Motor neuron (in vitro differentiated cells): ENCODE data around the gene ETV2. TPM values are rescaled to one million over a fixed set of nuclear protein-coding genes. Genes with fewer than 3 reads are reported as not detected.
A peak's percentile ranks its signal among the peaks of the same experiment; 100 is the strongest.
"Not testable (repeated sequence)": the region's sequence is repeated elsewhere in the genome, so short reads cannot be mapped to it uniquely, and the experiment has no call there.

ENCODE experiments used
- ATAC-seq, 8 experiments: fragments of 200-7000 bp; cut with Tn5 transposase; replicated peaks in 6 of 8; 2 replicates each; pipeline ENCODE4 v1.8.0; 2021; ENCODE audit warnings: mild to moderate bottlenecking in 8 of 8, moderate library complexity in 8 of 8
- H3K27ac ChIP-seq, 2 donors: fragments of 250-450 bp; sonication (Bioruptor Pico); 2 replicates each; pipeline ENCODE4 v1.9.0; 2021; ENCODE audit warnings: antibody characterized with exemption in 2 of 2, mild to moderate bottlenecking in 2 of 2, moderate library complexity in 1 of 2
- H3K4me1 ChIP-seq, 2 donors: fragments of 250-450 bp; sonication (Bioruptor Pico); replicated peaks in 1 of 2; 2 replicates each; pipeline ENCODE4 v1.6.1; 2021; ENCODE audit warnings: antibody characterized with exemption in 2 of 2, mild to moderate bottlenecking in 2 of 2, moderate library complexity in 1 of 2
- H3K4me3 ChIP-seq, 5 donors: fragments of 250-450 bp; sonication (Bioruptor Pico); 2 replicates each; pipeline ENCODE4 v1.9.0; 2021; ENCODE audit warnings: antibody characterized with exemption in 5 of 5, mild to moderate bottlenecking in 5 of 5, moderate library complexity in 4 of 5
- WGBS, 10 experiments: fragments of 450-650 bp; shearing (Covaris generic); methylation state at CpG; one replicate each; pipeline ENCODE4 v1.0.0; 2022; 5-methylcytosine and 5-hydroxymethylcytosine counted together
- in situ Hi-C, 9 experiments: fragments of 400-800 bp; cut with MboI; loops; one replicate each; pipeline ENCODE4 v1.15.0; 2021; ENCODE audit warnings: low sequenced_read_pairs in 9 of 9, low pct_unique_long_range_greater_than_20kb in 2 of 9; ENCODE audit not compliant: unreplicated experiment in 9 of 9
- total RNA-seq, 8 experiments: library from RNA; unstranded; fragments of 300-600 nt; gene quantifications; 2 replicates each; pipeline versions ENCODE4 v1.2.3 to v1.2.4, GENCODE V29; 2022

The ETV2 gene
- total RNA-seq, 8 experiments from 2014 or later, result 0.50 to 3.2 (median 1.4) TPM

DNA sequence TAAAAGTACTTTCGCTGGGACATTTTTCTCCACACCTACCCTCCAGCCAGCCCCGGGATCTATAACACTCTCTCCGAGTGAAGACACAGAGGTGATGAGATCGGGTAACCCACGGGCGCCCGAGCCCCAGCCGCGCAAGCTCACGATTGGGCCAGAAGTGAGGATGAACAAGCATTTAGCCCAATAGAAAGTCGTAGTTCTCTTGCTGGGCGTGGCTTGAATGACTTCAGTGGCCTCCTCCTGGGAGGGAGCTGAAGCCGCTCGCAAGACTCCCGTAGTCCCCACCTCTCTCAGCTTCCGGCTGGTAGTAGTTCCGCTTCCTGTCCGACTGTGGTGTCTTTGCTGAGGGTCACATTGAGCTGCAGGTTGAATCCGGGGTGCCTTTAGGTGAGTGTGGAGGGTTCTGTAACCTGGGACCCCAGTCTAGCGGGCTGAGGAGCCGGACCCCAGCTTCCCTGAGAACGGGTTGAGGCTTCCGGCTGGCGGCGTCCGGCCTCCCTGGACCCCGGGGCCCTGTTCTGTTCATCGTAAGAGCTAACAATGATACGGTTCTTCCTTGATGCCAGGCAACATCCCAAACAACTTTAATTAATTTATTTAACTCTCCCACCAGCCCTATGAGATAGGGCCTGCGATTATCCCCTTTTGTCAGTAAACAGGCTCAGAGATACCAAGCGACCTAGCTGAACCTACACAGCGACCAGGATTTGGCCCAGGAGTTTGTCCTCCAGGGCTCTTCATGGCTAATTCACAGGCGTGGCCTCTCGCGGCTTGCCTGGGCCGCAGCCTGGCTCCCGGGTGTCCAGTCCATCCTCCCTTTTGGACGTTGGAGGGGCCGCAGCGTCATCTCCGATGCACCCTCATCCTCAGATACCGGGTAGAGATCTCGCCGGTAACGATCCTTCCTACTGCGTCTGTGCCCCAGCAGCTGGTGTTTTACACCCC is 6.7 kb downstream of the ETV2 start, which contains the start of gene COX6B1:
Gene COX6B1, plus strand, starts transcription at position 307 of the 945 bp plus-strand sequence. CDS start 2,921 bp downstream, outside the sequence.
- peak within 1 kb of the TSS; percentile 68 to 93 (median 75) for H3K4me3 ChIP-seq
- 0 to 5% (median 0%) methylated on average over 1 to 22 of the region's 46 CpGs for WGBS, 10 experiments
- in situ Hi-C loops, result no loop called here
- peak; percentile 60 to 75 (median 67) for ATAC-seq
- H3K4me1 ChIP-seq, result peaks cover 7 to 8% of the 10 kb centered on the region in 2 donors
- peak within 1 kb of the TSS; percentile 53 to 70 for H3K27ac ChIP-seq

- in situ Hi-C loops, result no loop called here
- 60 to 100% (median 92%) methylated on average over 1 to 9 of the region's 9 CpGs for WGBS, 10 experiments
- Histone ChIP-seq H3K27ac (no peak overlapping the region), H3K4me1 (peaks cover 7 to 8% of the 10 kb centered on the region in 2 donors), H3K4me3 (no peak overlapping the region)
- ATAC-seq, result no peak
Observed at GRCh38 chr19:35650581-35650980, 9.0 kb downstream of the ETV2 start.

- WGBS, 10 experiments, result 87 to 100% (median 98%) methylated on average over 2 to 6 of the region's 6 CpGs; no CpG with 5 or more reads in 3 of the 10 experiments
- ATAC-seq, H3K4me3 ChIP-seq, H3K27ac ChIP-seq, H3K4me1 ChIP-seq, in situ Hi-C loops: not testable (repeated sequence)
Observed at GRCh38 chr19:35654828-35655227, 13.3 kb downstream of the ETV2 start.

GRCh38 chr19:35655600-35655999 is 14.1 kb downstream of the ETV2 start:
- H3K27ac ChIP-seq, result no peak overlapping the region
- H3K4me1 ChIP-seq, result no peaks in the 10 kb centered on the region
- ATAC-seq, result no peak
- in situ Hi-C loops, result no loop called here
- H3K4me3 ChIP-seq, result no peak overlapping the region
- 88 to 100% (median 98%) methylated on average over 1 to 4 of the region's 4 CpGs for WGBS, 10 experiments

DNA sequence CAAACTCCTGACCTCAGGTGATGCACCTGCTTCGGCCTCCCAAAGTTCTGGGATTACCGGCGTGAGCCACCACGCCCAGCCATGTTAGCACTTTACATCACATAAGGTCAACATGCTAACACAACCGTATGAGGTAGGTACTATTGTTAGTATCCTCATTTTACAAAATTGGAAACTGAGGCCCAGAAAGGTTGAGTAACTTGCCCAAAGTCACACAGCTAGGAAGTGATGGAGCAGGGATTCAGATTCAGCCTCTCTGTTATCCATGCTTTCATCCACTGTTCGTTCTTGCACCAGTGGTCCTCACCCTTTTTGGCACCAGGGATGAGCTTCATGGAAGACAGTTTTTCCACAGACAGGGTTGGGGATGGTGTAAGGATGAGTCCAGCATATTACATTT is 15.2 kb downstream of the ETV2 start:
- in situ Hi-C loops, result no loop called here

GRCh38 chr19:35657904-35658700 is 16.6 kb downstream of the ETV2 start:
- Histone ChIP-seq H3K4me3 (no peak overlapping the region), H3K4me1 (no peaks in the 10 kb centered on the region), H3K27ac (no peak overlapping the region)
- in situ Hi-C loops, result no loop called here
- WGBS, 10 experiments, result 81 to 100% (median 90%) methylated on average over 2 to 11 of the region's 15 CpGs; no CpG with 5 or more reads in 2 of the 10 experiments
- peak in 1 of 8 experiments; percentile 39 for ATAC-seq

More for the DNA sequence above, 15.2 kb downstream of the ETV2 start:
- Histone ChIP-seq H3K4me1 (no peaks in the 10 kb centered on the region), H3K4me3 (no peak overlapping the region), H3K27ac (no peak overlapping the region)
- no peak for ATAC-seq
- 83 to 100% (median 100%) methylated on average over 1 to 6 of the region's 6 CpGs; no CpG with 5 or more reads in 3 of the 10 experiments for WGBS, 10 experiments

DNA sequence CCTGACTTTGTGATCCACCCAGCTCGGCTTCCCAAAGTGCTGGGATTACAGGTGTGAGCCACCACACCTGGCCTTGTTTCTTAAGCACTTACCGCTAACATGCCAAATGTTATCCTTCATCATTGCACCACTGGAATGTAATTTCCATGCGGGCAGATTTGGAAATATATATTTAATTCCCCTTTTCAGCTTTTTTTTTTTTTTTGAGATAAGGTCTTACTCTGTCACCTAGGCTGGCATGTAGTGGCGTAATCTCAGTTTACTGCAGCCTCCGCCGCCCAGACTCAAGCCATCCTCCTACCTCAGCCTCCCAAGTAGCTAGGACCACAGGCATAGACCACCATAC is 20.4 kb downstream of the ETV2 start:
- Histone ChIP-seq H3K4me1 (no peaks in the 10 kb centered on the region), H3K27ac (no peak overlapping the region), H3K4me3 (no peak overlapping the region)
- no peak for ATAC-seq
- WGBS, 10 experiments, result 86 to 100% (median 97%) methylated on average over 2 to 5 of the region's 6 CpGs; no CpG with 5 or more reads in 3 of the 10 experiments
- in situ Hi-C loops, result no loop called here

GRCh38 chr19:35663981-35664380 is 22.4 kb downstream of the ETV2 start:
- in situ Hi-C loops, result no loop called here
- no peaks in the 10 kb centered on the region for H3K4me1 ChIP-seq
- no peak overlapping the region for H3K4me3 ChIP-seq
- no peak overlapping the region for H3K27ac ChIP-seq
- no peak for ATAC-seq
- 30 to 93% (median 56%) methylated on average over 1 to 3 of the region's 3 CpGs; no CpG with 5 or more reads in 2 of the 10 experiments for WGBS, 10 experiments

DNA sequence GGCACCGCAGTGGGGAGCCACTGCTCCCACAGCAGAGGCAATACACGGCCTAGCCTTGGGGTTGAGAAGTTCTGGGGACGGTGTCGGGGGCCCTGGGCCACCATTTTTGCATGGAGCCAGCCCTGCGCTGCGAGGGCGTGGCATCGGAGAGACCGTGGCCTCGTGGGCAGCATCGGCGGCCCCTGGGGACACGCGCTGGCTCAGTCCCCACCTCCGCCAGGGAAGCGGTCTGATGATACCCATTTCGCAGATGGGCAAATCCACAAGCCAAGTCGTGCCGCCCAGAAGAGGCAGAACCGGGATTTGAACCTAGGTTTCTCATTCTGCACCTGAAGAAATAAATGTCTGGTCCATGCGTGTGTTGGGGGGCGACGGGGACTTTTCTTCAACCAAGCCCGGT is 23.6 kb downstream of the ETV2 start:
- no peak overlapping the region for H3K27ac ChIP-seq
- 60 to 92% (median 86%) methylated on average over 1 to 10 of the region's 24 CpGs; no CpG with 5 or more reads in 4 of the 10 experiments for WGBS, 10 experiments
- in situ Hi-C loops, result no loop called here
- no peak for ATAC-seq
- no peak overlapping the region for H3K4me3 ChIP-seq
- no peaks in the 10 kb centered on the region for H3K4me1 ChIP-seq

- H3K27ac ChIP-seq, result no peak overlapping the region
- in situ Hi-C loops, result no loop called here
- H3K4me1 ChIP-seq, result no peaks in the 10 kb centered on the region
- no peak for ATAC-seq
- H3K4me3 ChIP-seq, result no peak overlapping the region
- 67 to 87% (median 73%) methylated on average over 1 to 4 of the region's 7 CpGs; no CpG with 5 or more reads in 6 of the 10 experiments for WGBS, 10 experiments
Observed at GRCh38 chr19:35665604-35666003, 24.1 kb downstream of the ETV2 start.

- WGBS, 10 experiments, result 0 to 92% (median 68%) methylated on average over 1 to 3 of the region's 16 CpGs; no CpG with 5 or more reads in 4 of the 10 experiments
- ATAC-seq, result peak in 1 of 8 experiments; percentile 17
- in situ Hi-C loops, result no loop called here
Observed at GRCh38 chr19:35666251-35666913, 24.8 kb downstream of the ETV2 start, which contains the start of gene UPK1A. Gene UPK1A (plus strand): TSS chr19:35666517. CDS start chr19:35666813, 296 bp downstream.

DNA sequence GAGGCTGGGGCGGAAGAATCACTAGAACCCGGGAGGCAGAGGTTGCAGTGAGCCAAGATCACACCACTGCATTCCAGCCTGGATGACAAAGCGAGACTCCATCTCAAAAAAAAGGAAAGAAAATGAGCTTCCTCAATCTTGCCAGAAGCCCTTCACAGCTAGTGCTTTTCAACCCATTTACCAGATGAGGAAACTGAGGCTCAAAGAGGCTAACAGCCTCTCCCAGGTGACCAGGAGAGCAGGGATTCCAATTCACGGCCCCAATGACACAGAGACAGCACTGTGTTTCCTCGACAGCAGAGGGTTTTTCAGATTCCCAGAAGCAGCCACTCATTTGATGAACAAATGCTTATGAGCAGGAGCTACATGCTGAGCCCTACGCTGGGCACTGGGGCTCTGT is 28.0 kb downstream of the ETV2 start:
- in situ Hi-C loops, result no loop called here
- H3K4me1 ChIP-seq, result no peaks in the 10 kb centered on the region
- no peak overlapping the region for H3K4me3 ChIP-seq
- no peak overlapping the region for H3K27ac ChIP-seq
- WGBS, 10 experiments, result 40 to 74% (median 60%) methylated on average over 1 to 6 of the region's 6 CpGs; no CpG with 5 or more reads in 3 of the 10 experiments
- ATAC-seq, result no peak

More at GRCh38 chr19:35666251-35666913, 24.8 kb downstream of the ETV2 start, which contains the start of gene UPK1A:
- H3K4me3 ChIP-seq, result no peak within 1 kb of the TSS
- no peak within 1 kb of the TSS for H3K27ac ChIP-seq
- no peaks in the 10 kb centered on the region for H3K4me1 ChIP-seq
